ENCODE results near the gene MACROD2.

The MACROD2 gene

DNA sequence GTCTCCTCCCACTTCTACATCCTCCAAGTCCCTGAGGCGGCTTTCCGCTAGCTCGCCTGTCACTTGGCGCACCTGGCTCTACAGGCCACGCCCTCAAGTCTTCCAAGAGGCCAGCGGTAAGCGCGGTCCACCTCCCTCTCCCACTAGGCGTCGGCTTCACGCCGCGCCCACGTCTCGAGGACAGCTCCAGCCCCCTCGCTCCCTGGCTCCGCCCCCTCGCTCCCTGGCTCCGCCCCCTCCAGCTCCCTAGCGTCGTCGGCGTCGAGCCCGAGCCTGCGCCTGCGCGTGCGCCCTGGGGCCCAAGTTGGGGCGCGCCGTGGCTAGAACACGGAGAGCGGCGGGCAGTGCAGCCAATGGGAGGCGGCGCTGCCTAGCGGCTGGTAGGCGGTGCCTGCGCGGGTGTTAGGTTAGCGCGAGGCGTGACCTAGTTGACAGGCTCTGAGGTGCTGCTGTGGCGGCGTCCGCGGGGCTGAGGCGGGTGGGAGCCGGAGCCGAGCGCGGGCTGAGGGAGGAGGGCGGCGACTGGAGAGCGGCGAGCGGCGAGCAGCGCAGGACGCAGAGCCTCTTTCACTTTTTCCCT lies at the start of gene MACROD2:
Gene MACROD2, plus strand, starts transcription at position 431 of the 580 bp plus-strand sequence.
- TF ChIP-seq, protein P1, sequence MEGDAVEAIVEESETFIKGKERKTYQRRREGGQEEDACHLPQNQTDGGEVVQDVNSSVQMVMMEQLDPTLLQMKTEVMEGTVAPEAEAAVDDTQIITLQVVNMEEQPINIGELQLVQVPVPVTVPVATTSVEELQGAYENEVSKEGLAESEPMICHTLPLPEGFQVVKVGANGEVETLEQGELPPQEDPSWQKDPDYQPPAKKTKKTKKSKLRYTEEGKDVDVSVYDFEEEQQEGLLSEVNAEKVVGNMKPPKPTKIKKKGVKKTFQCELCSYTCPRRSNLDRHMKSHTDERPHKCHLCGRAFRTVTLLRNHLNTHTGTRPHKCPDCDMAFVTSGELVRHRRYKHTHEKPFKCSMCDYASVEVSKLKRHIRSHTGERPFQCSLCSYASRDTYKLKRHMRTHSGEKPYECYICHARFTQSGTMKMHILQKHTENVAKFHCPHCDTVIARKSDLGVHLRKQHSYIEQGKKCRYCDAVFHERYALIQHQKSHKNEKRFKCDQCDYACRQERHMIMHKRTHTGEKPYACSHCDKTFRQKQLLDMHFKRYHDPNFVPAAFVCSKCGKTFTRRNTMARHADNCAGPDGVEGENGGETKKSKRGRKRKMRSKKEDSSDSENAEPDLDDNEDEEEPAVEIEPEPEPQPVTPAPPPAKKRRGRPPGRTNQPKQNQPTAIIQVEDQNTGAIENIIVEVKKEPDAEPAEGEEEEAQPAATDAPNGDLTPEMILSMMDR (IDR thresholded peaks at IDR 0.05; ENCODE audit: insufficient read depth, low read length, missing control alignments), result no peak
- peak within 1 kb of the TSS; percentile 68 for H3K4me3 ChIP-seq (ENCODE audit: low read depth, low read length)
- CTCF ChIA-PET, result interaction anchor here (1.2 kb wide), 1 partner anchor 59 kb away, joined by 3 read pairs; no protein-coding TSS in a partner anchor
- POLR2A ChIA-PET, result no interaction called here
- DNase-seq (ENCODE audit: low read depth, low spot score), result peak; percentile 10

DNA sequence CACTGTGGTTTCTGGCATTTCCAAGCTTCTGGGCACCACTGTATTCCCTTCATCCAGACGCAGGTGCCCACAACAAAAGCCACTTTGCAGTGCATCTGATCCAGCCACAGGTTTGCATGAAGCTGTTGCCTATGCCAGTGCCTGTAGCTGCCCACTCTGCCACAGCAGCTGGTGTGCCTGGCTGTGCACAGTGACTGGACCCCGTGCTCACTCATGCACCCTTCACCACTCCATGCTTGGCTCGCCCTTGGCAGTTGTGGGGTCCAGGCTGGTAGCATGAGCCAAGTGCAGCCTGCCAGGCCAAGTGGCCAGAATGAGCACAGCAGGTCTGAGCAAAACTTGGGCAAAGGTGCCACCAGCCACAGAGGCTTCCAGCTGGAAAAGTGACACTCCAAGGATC lies 47.6 kb upstream of the MACROD2 start:
- POLR2A ChIA-PET, result no interaction called here
- CTCF ChIA-PET, result no interaction called here
- TF ChIP-seq, protein P1 (IDR thresholded peaks at IDR 0.05; ENCODE audit: insufficient read depth, low read length, missing control alignments), result no peak
- no peak for DNase-seq (ENCODE audit: low read depth, low spot score)
- H3K4me3 ChIP-seq (ENCODE audit: low read depth, low read length), result no peak overlapping the region

DNA sequence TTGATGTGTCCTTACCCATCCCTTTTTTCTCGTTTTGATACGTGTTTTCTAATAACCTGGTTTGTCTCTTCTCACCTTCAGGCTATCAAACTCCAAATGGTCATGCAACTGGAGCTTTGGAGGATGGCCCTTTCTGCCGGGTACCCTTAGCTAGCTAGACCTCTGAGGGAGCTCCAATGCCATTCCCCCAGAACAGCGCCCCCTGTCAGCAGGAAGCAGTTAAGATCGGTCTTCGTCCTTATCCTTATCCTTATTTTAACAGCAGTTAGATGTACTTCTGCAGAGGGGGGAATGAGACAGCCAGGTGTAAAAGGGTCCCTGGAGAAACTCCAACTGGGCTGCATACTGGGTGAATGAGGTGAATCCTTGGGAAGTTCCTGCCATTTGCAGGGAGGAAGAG lies 42.1 kb upstream of the MACROD2 start:
- ChIA-PET CTCF (no interaction called here), POLR2A (no interaction called here)
- TF ChIP-seq, protein P1 (IDR thresholded peaks at IDR 0.05; ENCODE audit: insufficient read depth, low read length, missing control alignments), result no peak
- DNase-seq (ENCODE audit: low read depth, low spot score), result no peak
- H3K4me3 ChIP-seq (ENCODE audit: low read depth, low read length), result no peak overlapping the region

DNA sequence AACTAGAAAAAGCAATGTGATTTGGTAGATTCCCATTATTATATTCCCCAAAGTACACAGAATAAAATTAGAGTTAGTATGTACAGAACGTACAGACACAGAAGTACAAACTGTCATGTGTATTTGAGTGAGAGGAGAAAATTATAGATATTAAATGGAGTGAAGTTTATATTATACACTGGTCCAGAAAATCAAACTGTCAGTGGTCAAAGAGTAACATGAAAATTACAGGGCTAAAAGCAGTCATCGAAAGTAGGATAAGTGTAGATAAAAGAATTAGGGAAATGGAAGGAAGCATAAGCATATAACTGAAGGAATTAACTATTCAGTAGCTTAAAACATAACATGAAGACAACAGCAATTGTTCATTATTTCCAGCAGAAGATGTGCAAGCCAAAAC lies 35.2 kb upstream of the MACROD2 start:
- TF ChIP-seq, protein P1 (IDR thresholded peaks at IDR 0.05; ENCODE audit: insufficient read depth, low read length, missing control alignments), result no peak
- ChIA-PET CTCF (no interaction called here), POLR2A (no interaction called here)
- H3K4me3 ChIP-seq (ENCODE audit: low read depth, low read length), result no peak overlapping the region
- DNase-seq (ENCODE audit: low read depth, low spot score), result no peak

DNA sequence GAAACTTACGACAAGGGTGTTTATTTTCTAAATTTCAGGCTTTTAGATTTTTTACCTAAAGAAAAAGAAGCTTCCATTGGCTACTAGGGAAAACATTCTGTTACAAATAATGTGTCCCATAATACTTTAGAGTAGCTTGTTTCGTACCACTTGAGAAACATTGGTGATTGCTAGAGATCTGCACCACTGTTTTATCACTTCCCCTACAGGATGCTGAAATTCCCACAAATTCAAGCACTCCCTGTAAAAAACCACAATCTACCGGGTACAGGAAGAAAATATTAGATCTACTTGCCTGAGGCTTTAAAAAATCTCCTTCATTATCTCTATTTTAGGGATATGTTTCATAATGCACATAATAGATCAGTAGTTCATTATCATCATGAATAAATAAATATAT lies 34.8 kb upstream of the MACROD2 start:
- H3K4me3 ChIP-seq (ENCODE audit: low read depth, low read length), result no peak overlapping the region
- TF ChIP-seq, protein P1 (IDR thresholded peaks at IDR 0.05; ENCODE audit: insufficient read depth, low read length, missing control alignments), result no peak
- ChIA-PET POLR2A (no interaction called here), CTCF (no interaction called here)
- no peak for DNase-seq (ENCODE audit: low read depth, low spot score)

DNA sequence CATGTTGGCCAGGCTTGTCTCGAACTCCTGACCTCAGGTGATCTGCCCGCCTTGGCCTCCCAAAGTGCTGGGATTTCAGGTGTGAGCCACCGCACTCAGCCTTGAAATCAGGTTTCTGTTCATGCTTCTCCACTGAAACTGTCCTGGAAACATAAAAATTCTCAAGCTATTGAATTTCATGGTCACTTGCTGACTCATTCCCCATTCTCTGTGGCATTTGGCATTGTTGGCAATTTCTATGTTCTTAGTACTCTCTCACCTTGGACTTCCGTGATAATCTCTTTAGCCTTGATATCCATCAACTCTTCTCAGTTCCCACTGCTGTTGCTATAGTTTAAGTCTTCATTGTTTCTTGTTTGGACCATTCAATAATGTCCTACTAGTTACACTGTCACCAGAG lies 11.1 kb upstream of the MACROD2 start:
- no peak for DNase-seq (ENCODE audit: low read depth, low spot score)
- TF ChIP-seq, protein P1 (IDR thresholded peaks at IDR 0.05; ENCODE audit: insufficient read depth, low read length, missing control alignments), result no peak
- H3K4me3 ChIP-seq (ENCODE audit: low read depth, low read length), result no peak overlapping the region
- ChIA-PET POLR2A (no interaction called here), CTCF (no interaction called here)
